Upper lobe of left lung (tissue), 6 donors: ENCODE measurements around the gene SNTB2. TPM values are rescaled to one million over a fixed set of nuclear protein-coding genes. Genes with fewer than 3 reads are reported as not detected.

Experiments used
- ATAC-seq, 2 donors: fragments of 200-7000 bp; cut with Tn5 transposase; one replicate each; pipeline ENCODE4 v1.9.1; 2022; ENCODE audit warnings: mild to moderate bottlenecking in 2 of 2, moderate library complexity in 2 of 2; ENCODE audit not compliant: low FRiP score in 2 of 2
- DNase-seq, 2 donors: peaks; one replicate each; pipeline ENCODE4 v3.0.0-alpha.2; 2019 to 2020
- H3K27ac ChIP-seq, 4 donors: fragments of 200-600 bp; sonication (generic); one replicate each; pipeline ENCODE4 v1.5.1; 2016 to 2019
- H3K27me3 ChIP-seq, 4 donors: fragments of 200-600 bp; sonication (generic); one replicate each; pipeline ENCODE4 v1.5.1; 2017 to 2019
- H3K36me3 ChIP-seq, 4 donors: fragments of 200-600 bp; sonication (generic); one replicate each; pipeline ENCODE4 v1.5.1; 2016 to 2019
- H3K4me1 ChIP-seq, 4 donors: fragments of 200-600 bp; sonication (generic); one replicate each; pipeline ENCODE4 v1.5.1; 2018 to 2019
- H3K4me3 ChIP-seq, 4 donors: fragments of 200-600 bp; sonication (generic); one replicate each; pipeline ENCODE4 v1.5.1; 2017 to 2019; ENCODE audit warnings: mild to moderate bottlenecking in 2 of 4, moderate library complexity in 1 of 4
- H3K9me3 ChIP-seq, 4 donors: fragments of 200-600 bp; sonication (generic); one replicate each; pipeline ENCODE4 v1.5.1; 2018 to 2019
- EP300 ChIP-seq, 4 donors: sonication (generic); formaldehyde crosslinking; IDR thresholded peaks; one replicate each; pipeline ENCODE4 v1.5.1; 2017; ENCODE audit warnings: antibody characterized with exemption in 4 of 4, control low read depth in 2 of 4
- POLR2A ChIP-seq, 4 donors: fragments of 450-650 bp; IDR thresholded peaks; one replicate each; pipeline ENCODE4 v1.5.1; 2016 to 2017; ENCODE audit warnings: antibody characterized with exemption in 4 of 4, mild to moderate bottlenecking in 2 of 4
- POLR2AphosphoS5 ChIP-seq, 2 donors: sonication (generic); formaldehyde crosslinking; IDR thresholded peaks; one replicate each; pipeline ENCODE4 v1.5.1; 2017; ENCODE audit warnings: antibody characterized with exemption in 2 of 2
- WGBS, 2 donors: methylation state at CpG; one replicate each; pipeline ENCODE4 v1.1.5; 2017 to 2018; 5-methylcytosine and 5-hydroxymethylcytosine counted together
- total RNA-seq, 6 donors: library from RNA; depleted of rRNA in 4 of 6; stranded (reverse); fragments of >200 nt in 4 of 6; gene quantifications; one replicate each; pipeline versions ENCODE4 v1.1.0 to v1.2.1, GENCODE V29; 2016 to 2021
- TF ChIP-seq, protein P1 (sequence below), 6 experiments: fragments of 450-650 bp in 4 of 6; fragments of 200-600 bp in 2 of 6; sonication (generic) in 2 of 6; IDR thresholded peaks; one replicate each; pipeline ENCODE4 v1.5.1; 2016 to 2019; ENCODE audit warnings: antibody characterized with exemption in 6 of 6
- donor health status: DM: no; HTN: no; CAD: no; lungs with moderate emphysema.
- donor health status: DM: no; HTN: yes; CAD: no; lungs with severe emphysema.

Gene SNTB2
- total RNA-seq, 6 donors from 2014 or later, result 24.1 to 41.2 (median 30.5) TPM

DNA sequence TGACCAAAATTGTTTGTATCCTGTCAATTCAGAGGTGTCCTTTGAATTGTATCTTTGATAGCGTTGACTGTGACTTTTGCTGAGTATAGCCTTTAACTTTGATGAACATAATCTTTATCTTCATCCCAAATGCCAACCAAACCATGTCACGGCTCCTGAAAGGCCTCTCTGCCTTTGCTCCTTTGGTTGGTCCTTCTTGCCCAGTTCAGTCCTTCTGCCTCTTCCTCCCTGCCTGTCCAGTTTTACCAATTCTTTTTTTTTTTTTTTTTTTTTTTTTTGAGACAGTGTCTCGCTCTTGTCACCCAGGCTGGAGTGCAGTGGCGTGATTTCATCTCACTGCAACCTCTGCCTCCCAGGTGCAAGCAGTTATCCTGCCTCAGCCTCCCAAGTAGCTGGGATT lies 111.3 kb downstream of the SNTB2 start:
- Histone ChIP-seq H3K4me1 (peaks cover 0 to 9% (median 3%) of the 10 kb centered on the region in 4 donors), H3K36me3 (peaks cover 0 to 37% (median 23%) of the 10 kb centered on the region in 4 donors), H3K27me3 (no peaks in the 10 kb centered on the region), H3K9me3 (no peaks in the 10 kb centered on the region), H3K4me3 (no peak overlapping the region), H3K27ac (peak overlapping the region in 2 of 4 donors; percentile 18 to 53)
- 94 to 99% methylated on average over 4 of the region's 4 CpGs for WGBS, 2 donors
- TF ChIP-seq EP300 (IDR thresholded peaks at IDR 0.05) (no peak), POLR2A (IDR thresholded peaks at IDR 0.05) (no peak), POLR2AphosphoS5 (IDR thresholded peaks at IDR 0.05) (no peak)
- TF ChIP-seq, protein P1, sequence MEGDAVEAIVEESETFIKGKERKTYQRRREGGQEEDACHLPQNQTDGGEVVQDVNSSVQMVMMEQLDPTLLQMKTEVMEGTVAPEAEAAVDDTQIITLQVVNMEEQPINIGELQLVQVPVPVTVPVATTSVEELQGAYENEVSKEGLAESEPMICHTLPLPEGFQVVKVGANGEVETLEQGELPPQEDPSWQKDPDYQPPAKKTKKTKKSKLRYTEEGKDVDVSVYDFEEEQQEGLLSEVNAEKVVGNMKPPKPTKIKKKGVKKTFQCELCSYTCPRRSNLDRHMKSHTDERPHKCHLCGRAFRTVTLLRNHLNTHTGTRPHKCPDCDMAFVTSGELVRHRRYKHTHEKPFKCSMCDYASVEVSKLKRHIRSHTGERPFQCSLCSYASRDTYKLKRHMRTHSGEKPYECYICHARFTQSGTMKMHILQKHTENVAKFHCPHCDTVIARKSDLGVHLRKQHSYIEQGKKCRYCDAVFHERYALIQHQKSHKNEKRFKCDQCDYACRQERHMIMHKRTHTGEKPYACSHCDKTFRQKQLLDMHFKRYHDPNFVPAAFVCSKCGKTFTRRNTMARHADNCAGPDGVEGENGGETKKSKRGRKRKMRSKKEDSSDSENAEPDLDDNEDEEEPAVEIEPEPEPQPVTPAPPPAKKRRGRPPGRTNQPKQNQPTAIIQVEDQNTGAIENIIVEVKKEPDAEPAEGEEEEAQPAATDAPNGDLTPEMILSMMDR (IDR thresholded peaks at IDR 0.05), result no peak
- DNase-seq, result no peak
- ATAC-seq, result no peak

- H3K4me3 ChIP-seq, result no peak overlapping the region
- ATAC-seq, result no peak
- H3K4me1 ChIP-seq, result peaks cover 0 to 7% (median 2%) of the 10 kb centered on the region in 4 donors
- WGBS, 2 donors, result 60 to 90% methylated on average over 1 of the region's 1 CpG
- no peak overlapping the region for H3K27ac ChIP-seq
- TF ChIP-seq, protein P1 (IDR thresholded peaks at IDR 0.05), result no peak
- TF ChIP-seq POLR2A (IDR thresholded peaks at IDR 0.05), result no peak
- no peak for TF ChIP-seq EP300 (IDR thresholded peaks at IDR 0.05)
- TF ChIP-seq POLR2AphosphoS5 (IDR thresholded peaks at IDR 0.05), result no peak
- peaks cover 0 to 34% (median 22%) of the 10 kb centered on the region in 4 donors for H3K36me3 ChIP-seq
- H3K27me3 ChIP-seq, result no peaks in the 10 kb centered on the region
- H3K9me3 ChIP-seq, result no peaks in the 10 kb centered on the region
- DNase-seq, result no peak
Observed at GRCh38 chr16:69301187-69301586, 114.2 kb downstream of the SNTB2 start.

- Histone ChIP-seq H3K4me3 (no peak overlapping the region), H3K36me3 (peaks cover 0 to 34% (median 20%) of the 10 kb centered on the region in 4 donors), H3K27ac (no peak overlapping the region), H3K27me3 (no peaks in the 10 kb centered on the region), H3K4me1 (peaks cover 0 to 7% (median 2%) of the 10 kb centered on the region in 4 donors), H3K9me3 (no peaks in the 10 kb centered on the region)
- ATAC-seq (no peak), DNase-seq (no peak)
- TF ChIP-seq POLR2A (IDR thresholded peaks at IDR 0.05), result no peak
- TF ChIP-seq, protein P1 (IDR thresholded peaks at IDR 0.05), result no peak
- TF ChIP-seq EP300 (IDR thresholded peaks at IDR 0.05), result no peak
- no peak for TF ChIP-seq POLR2AphosphoS5 (IDR thresholded peaks at IDR 0.05)
- WGBS, 2 donors, result 87 to 94% methylated on average over 4 of the region's 4 CpGs
Observed at GRCh38 chr16:69301861-69302260, 114.9 kb downstream of the SNTB2 start.

DNA sequence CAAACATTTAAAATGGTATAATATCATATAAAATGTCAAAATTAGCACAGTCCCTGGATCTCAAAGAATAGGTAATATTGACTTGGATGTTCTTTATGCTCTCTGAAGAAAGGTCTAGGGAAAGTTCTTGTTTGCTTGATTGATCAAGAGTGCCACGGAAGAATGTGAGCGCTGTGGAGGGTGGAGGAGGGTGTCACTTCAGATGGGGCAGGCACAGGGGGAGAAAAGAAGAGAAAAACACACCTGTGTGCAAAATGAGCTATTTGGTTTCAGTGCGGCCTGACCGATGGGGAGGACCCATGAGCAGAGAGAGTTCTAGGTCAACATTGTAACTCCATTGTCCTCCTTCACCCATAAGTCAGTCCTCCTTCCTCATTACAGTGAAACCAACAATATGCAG lies 115.3 kb downstream of the SNTB2 start:
- TF ChIP-seq POLR2AphosphoS5 (IDR thresholded peaks at IDR 0.05), result no peak
- no peak for TF ChIP-seq POLR2A (IDR thresholded peaks at IDR 0.05)
- TF ChIP-seq EP300 (IDR thresholded peaks at IDR 0.05), result no peak
- TF ChIP-seq, protein P1 (IDR thresholded peaks at IDR 0.05), result no peak
- no peaks in the 10 kb centered on the region for H3K27me3 ChIP-seq
- no peak overlapping the region for H3K4me3 ChIP-seq
- H3K9me3 ChIP-seq, result no peaks in the 10 kb centered on the region
- 95 to 99% methylated on average over 4 of the region's 4 CpGs for WGBS, 2 donors
- no peak for DNase-seq
- no peak for ATAC-seq
- H3K36me3 ChIP-seq, result peaks cover 0 to 34% (median 20%) of the 10 kb centered on the region in 4 donors
- no peak overlapping the region for H3K27ac ChIP-seq
- H3K4me1 ChIP-seq, result peaks cover 0 to 7% (median 2%) of the 10 kb centered on the region in 4 donors

DNA sequence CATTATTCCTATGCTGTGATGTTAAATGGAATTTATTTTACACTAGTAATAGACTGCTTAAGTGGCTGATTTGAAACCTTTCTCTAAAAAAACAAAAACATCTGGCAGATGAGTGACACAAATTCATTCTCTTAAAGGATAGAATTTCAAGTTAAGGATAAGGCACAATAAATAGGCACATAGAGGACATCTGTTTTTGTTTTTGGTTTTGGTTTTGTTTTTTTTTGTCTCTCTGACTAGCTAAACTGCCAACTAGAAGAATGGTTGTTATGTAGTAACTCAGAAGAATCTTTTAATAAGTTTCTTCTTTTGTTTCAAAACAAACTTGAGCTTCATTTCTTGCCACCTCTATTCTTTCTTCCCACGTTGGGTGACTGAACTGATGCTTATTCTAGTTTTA lies 119.1 kb downstream of the SNTB2 start:
- peaks cover 3 to 7% (median 5%) of the 10 kb centered on the region in 4 donors for H3K4me1 ChIP-seq
- H3K27ac ChIP-seq, result no peak overlapping the region
- DNase-seq (no peak), ATAC-seq (no peak)
- no peak for TF ChIP-seq EP300 (IDR thresholded peaks at IDR 0.05)
- TF ChIP-seq, protein P1 (IDR thresholded peaks at IDR 0.05), result no peak
- no peak for TF ChIP-seq POLR2A (IDR thresholded peaks at IDR 0.05)
- TF ChIP-seq POLR2AphosphoS5 (IDR thresholded peaks at IDR 0.05), result no peak
- no peak overlapping the region for H3K4me3 ChIP-seq
- 78 to 100% methylated on average over 1 of the region's 1 CpG for WGBS, 2 donors
- H3K36me3 ChIP-seq, result peaks cover 0 to 16% (median 2%) of the 10 kb centered on the region in 4 donors
- no peaks in the 10 kb centered on the region for H3K27me3 ChIP-seq
- H3K9me3 ChIP-seq, result no peaks in the 10 kb centered on the region
